Activated CD4-positive, CD25-positive, alpha-beta regulatory T cell treated with anti-CD3 and anti-CD28 coated beads, Interleukin-2, amount 50 U/mL, for 24 hours (primary cell): Measurements from ENCODE around the gene HAPSTR1.
"Not testable (repeated sequence)": the region's sequence is repeated elsewhere in the genome, so short reads cannot be mapped to it uniquely, and the experiment has no call there.

Experiments
- ATAC-seq, 2 donors: fragments of 150-1000 bp; cut with Tn5 transposase; one replicate each; pipeline ENCODE4 v1.10.0; 2021; ENCODE audit warnings: mild to moderate bottlenecking in 1 of 2, moderate library complexity in 1 of 2

The HAPSTR1 gene

GRCh38 chr16:9072806-9073341 is 18.6 kb upstream of the HAPSTR1 start:
- ATAC-seq: peak; percentile 81 to 84

GRCh38 chr16:9075299-9076071 is 16.0 kb upstream of the HAPSTR1 start:
- ATAC-seq: no peak

- no peak for ATAC-seq
Observed at GRCh38 chr16:9077091-9077809, 14.2 kb upstream of the HAPSTR1 start.

- peak; percentile 94 to 95 for ATAC-seq
Observed at GRCh38 chr16:9078467-9079429, 12.7 kb upstream of the HAPSTR1 start.

GRCh38 chr16:9079430-9079812 is 12.0 kb upstream of the HAPSTR1 start:
- ATAC-seq: no peak

- ATAC-seq: no peak
Observed at GRCh38 chr16:9081158-9081557, 10.3 kb upstream of the HAPSTR1 start.

GRCh38 chr16:9081843-9082242 is 9.6 kb upstream of the HAPSTR1 start:
- ATAC-seq: no peak

- no peak for ATAC-seq
Observed at GRCh38 chr16:9082422-9082821, 9.0 kb upstream of the HAPSTR1 start.

- ATAC-seq: not testable (repeated sequence)
Observed at GRCh38 chr16:9087733-9088132, 3.7 kb upstream of the HAPSTR1 start.

GRCh38 chr16:9088848-9089247 is 2.6 kb upstream of the HAPSTR1 start:
- ATAC-seq: no peak

- no peak for ATAC-seq
Observed at GRCh38 chr16:9089660-9090059, 1.8 kb upstream of the HAPSTR1 start.

- ATAC-seq: no peak
Observed at GRCh38 chr16:9090101-9090959, 1.1 kb upstream of the HAPSTR1 start.

- peak; percentile 3 to 7 for ATAC-seq
Observed at GRCh38 chr16:9091867-9092281, 430 bp downstream of the HAPSTR1 start.

GRCh38 chr16:9092282-9092977 is 986 bp downstream of the HAPSTR1 start:
- no peak for ATAC-seq

GRCh38 chr16:9092978-9093344 is 1.5 kb downstream of the HAPSTR1 start:
- no peak for ATAC-seq

- no peak for ATAC-seq
Observed at GRCh38 chr16:9094011-9094846, 2.8 kb downstream of the HAPSTR1 start.

- no peak for ATAC-seq
Observed at GRCh38 chr16:9095171-9095570, 3.7 kb downstream of the HAPSTR1 start.

- ATAC-seq: no peak
Observed at GRCh38 chr16:9095656-9096397, 4.4 kb downstream of the HAPSTR1 start.

- ATAC-seq: no peak
Observed at GRCh38 chr16:9096416-9096952, 5.0 kb downstream of the HAPSTR1 start.
